GM12874 (cell line): ENCODE measurements around the gene ZNF394.
A peak's percentile ranks its signal among the peaks of the same experiment; 100 is the strongest.

Experiments
- CTCF ChIP-seq: IDR thresholded peaks from 2 replicates; pipeline ENCODE4 v1.5.1; 2011; ENCODE audit warnings: low read depth, mild to moderate bottlenecking, control low read depth, low read length, moderate library complexity; ENCODE audit not compliant: insufficient read depth

Gene ZNF394

GRCh38 chr7:99461221-99461620, 38.9 kb downstream of the ZNF394 start:
- no peak for TF ChIP-seq CTCF

- no peak for TF ChIP-seq CTCF
Measured at GRCh38 chr7:99460651-99461050, 39.4 kb downstream of the ZNF394 start.

DNA sequence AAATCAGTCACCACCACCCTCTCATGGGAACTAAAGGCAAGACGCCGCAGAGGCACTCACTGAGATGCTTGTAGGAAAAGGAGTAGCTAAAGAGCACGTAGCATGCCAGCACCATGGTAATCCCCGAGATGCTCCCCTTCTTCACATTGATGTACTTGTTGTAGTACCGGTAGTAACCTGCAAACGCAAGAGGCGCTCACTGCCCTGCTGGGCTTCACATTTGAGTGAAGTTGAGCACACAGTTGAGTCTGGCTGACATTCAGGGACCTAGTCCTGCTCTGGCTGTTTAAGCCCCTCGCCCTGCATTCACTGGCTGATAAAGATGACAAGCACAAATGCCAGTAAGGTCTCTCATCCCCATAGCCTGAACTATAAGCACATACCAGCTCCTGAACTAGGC, 41.0 kb downstream of the ZNF394 start:
- peak; percentile 57 for TF ChIP-seq CTCF

- TF ChIP-seq CTCF: no peak
Measured at GRCh38 chr7:99457650-99458493, 42.2 kb downstream of the ZNF394 start.

- no peak for TF ChIP-seq CTCF
Measured at GRCh38 chr7:99457050-99457649, 42.9 kb downstream of the ZNF394 start.

- no peak for TF ChIP-seq CTCF
Measured at GRCh38 chr7:99456288-99456687, 43.8 kb downstream of the ZNF394 start.

GRCh38 chr7:99455874-99456273, 44.2 kb downstream of the ZNF394 start:
- no peak for TF ChIP-seq CTCF
